ENCODE results near the gene STK38L.

STK38L gene

DNA sequence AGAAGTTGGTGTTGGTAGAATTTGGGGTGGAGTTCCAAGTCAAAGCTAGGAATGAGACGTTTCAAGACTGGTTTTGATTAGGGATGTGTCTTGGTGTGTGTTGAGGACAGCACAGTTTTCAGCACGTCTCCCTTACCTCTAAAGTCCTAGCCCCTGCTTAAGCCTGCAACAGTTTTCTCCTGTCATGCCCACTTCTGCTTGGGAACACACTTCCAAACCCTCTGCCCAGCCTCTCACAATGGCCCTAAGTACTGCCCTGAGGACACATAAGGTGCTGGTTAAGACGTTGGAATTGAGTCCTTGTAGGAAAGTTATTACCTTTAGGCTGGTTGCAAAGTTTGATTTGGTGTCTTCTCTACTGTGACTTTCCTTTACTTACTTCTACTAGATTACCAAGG, 87.8 kb downstream of the STK38L start:
- H3K27ac Mint-ChIP-seq: peak overlapping the region; percentile 62
- peak overlapping the region; percentile 86 for H3K4me3 Mint-ChIP-seq
- DNase-seq (ENCODE audit: low spot score): no peak
- H3K9me3 Mint-ChIP-seq: no peaks in the 10 kb centered on the region
- H3K36me3 Mint-ChIP-seq (ENCODE audit: low read depth): peaks cover 4% of the 10 kb centered on the region
- H3K4me1 Mint-ChIP-seq (ENCODE audit: low read depth): peaks cover 37% of the 10 kb centered on the region
- H3K27me3 Mint-ChIP-seq (ENCODE audit: low read depth): no peaks in the 10 kb centered on the region

DNA sequence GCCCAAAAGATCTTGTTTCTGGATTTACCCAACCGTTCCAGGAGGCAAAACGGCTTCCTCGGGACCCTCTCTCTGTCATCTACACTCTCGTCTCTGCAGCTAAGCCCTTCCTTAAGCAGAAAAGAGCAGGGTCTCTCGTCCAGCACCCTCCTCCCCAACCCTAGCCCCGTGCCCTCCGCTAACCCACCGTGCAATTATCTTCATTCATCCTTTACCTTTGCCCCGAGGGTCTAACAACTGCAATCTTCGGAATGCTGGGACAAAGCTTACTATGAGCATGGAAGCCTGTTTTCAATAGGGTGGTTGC, 88.3 kb downstream of the STK38L start:
- peak overlapping the region; percentile 86 for H3K4me3 Mint-ChIP-seq
- H3K9me3 Mint-ChIP-seq: no peaks in the 10 kb centered on the region
- peak overlapping the region; percentile 62 for H3K27ac Mint-ChIP-seq
- peaks cover 38% of the 10 kb centered on the region for H3K4me1 Mint-ChIP-seq (ENCODE audit: low read depth)
- DNase-seq (ENCODE audit: low spot score): no peak
- H3K27me3 Mint-ChIP-seq (ENCODE audit: low read depth): no peaks in the 10 kb centered on the region
- peaks cover 3% of the 10 kb centered on the region for H3K36me3 Mint-ChIP-seq (ENCODE audit: low read depth)

DNA sequence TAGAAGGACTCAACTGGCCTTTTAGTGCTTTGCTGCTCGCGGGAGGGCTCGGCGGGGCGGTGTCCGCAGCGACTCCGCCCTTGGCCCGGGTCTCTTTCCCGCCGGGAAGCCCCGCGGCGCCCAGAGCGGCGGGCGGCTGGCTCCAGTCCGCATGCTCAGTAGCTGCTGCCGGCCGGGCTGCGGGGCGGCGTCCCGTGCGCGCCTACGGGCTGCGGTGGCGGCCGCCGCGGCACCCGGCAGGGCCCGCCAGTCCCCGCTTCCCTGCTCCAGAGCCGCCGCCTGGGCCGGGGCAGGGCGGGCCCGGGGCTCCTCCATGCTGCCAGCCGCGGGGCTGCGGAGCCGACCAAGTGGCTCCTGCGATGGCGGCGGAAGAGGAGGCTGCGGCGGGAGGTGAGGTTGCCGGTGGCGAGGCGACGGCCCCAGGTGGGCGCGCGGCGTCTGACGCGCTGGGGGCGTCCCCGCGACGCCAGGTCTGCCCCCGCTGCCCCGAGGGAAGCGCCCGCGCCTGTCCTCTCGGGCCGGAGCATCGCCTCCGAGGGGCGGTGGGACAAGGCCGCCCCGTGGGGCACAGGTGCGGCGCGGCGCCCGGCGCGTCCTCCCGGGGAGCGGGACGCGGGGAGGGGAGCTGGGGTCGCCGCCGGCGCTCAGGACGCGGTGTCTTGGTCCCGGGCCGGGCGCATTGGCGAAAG, 88.8 kb downstream of the STK38L start, which contains the start of gene BMAL2:
BMAL2 (plus strand) TSS at position 123 of the 689 bp plus-strand sequence; CDS start at position 360, 237 bp downstream.
- Mint-ChIP-seq H3K4me1 (ENCODE audit: low read depth) (peaks cover 41% of the 10 kb centered on the region), H3K27me3 (ENCODE audit: low read depth) (no peaks in the 10 kb centered on the region), H3K9me3 (no peaks in the 10 kb centered on the region), H3K4me3 (peak within 1 kb of the TSS; percentile 97), H3K27ac (peak within 1 kb of the TSS; percentile 90), H3K36me3 (ENCODE audit: low read depth) (peaks cover 2% of the 10 kb centered on the region)
- peak; percentile 57 for DNase-seq (ENCODE audit: low spot score)

DNA sequence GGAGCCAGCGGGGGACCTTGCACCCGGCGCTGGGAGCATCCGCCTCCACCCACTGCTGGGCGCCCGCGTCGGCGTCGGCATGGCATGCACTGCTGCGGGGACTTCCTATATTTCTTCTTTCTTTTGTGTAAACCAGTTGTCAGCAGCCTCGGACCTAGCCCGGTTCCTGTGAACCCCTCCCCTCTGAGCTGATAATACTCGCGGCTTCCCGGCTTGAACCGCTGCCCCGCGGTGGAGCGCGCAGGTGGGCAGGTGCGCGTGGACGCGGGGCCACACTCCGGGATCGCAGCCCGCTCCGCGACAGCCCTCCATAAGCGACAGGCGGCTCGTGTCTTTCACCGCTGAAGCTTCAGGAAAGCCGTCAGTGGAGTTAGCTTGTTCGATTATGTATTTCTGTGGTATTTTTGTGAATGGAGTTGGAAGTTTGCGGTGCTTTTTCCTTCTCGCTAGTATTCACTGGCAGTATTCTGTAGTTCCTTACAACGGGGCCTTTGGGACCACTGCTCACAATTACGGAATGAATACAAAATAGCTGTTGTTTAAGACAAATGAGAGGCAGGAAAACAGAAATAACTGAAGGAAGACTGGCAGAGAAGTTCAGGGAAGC, 89.4 kb downstream of the STK38L start:
- DNase-seq (ENCODE audit: low spot score): peak; percentile 60
- Mint-ChIP-seq H3K4me1 (ENCODE audit: low read depth) (peaks cover 46% of the 10 kb centered on the region), H3K27me3 (ENCODE audit: low read depth) (no peaks in the 10 kb centered on the region), H3K27ac (peak overlapping the region; percentile 90), H3K36me3 (ENCODE audit: low read depth) (peaks cover 2% of the 10 kb centered on the region), H3K4me3 (peak overlapping the region; percentile 97), H3K9me3 (no peaks in the 10 kb centered on the region)

DNA sequence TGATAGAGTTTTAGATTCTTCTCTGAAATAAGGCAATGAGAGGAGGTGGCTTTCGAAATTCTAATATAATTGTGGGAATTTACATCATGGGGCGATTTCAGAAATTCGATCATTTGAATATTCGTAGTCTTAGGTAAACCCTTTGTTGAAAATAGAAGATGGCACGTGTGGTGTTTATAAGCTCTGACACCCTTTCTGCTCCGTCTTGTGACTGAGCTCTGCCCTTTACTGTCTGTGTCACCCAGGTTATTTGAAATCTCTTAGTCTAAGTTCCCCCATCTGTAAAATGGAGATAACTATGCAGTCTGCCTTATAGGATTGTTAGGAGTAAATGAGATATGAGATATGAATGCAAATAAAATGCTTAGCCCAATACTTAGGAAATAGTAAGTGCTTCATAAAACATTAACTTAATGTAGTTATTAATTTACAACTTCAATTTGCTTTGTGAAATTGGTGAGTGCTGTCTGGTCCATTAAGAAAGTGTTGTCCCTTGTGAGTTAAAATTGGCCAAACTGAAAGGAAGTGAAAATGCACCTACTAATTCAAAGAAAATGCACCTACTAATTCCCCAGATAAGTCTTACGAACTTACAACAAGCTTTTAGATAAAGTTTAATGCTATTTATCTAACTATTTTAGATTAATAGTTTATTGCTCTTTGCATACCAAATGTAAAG, 90.1 kb downstream of the STK38L start:
- Mint-ChIP-seq H3K27ac (peak overlapping the region; percentile 32), H3K36me3 (ENCODE audit: low read depth) (peaks cover 2% of the 10 kb centered on the region), H3K4me3 (peak overlapping the region; percentile 97), H3K9me3 (no peaks in the 10 kb centered on the region), H3K27me3 (ENCODE audit: low read depth) (no peaks in the 10 kb centered on the region), H3K4me1 (ENCODE audit: low read depth) (peaks cover 49% of the 10 kb centered on the region)
- no peak for DNase-seq (ENCODE audit: low spot score)

DNA sequence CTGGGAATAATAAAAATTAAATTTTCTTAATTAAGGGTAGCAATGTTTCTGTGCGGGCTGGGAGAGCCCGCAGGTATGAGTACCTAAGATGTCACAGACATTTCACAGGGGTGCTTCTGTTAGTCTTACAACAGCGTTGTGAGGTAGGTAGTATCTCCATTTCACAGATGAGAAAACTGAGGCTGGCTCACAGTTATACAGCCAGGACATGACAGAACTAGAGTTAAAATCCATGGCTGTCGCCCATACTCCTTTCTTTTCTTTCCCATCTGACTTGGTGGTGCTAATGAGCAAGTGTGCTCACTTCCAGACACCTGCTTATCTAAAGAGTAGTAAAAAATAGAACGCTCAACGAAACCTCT, 90.6 kb downstream of the STK38L start:
- no peaks in the 10 kb centered on the region for H3K9me3 Mint-ChIP-seq
- H3K4me1 Mint-ChIP-seq (ENCODE audit: low read depth): peaks cover 49% of the 10 kb centered on the region
- H3K27ac Mint-ChIP-seq: no peak overlapping the region
- H3K36me3 Mint-ChIP-seq (ENCODE audit: low read depth): peaks cover 2% of the 10 kb centered on the region
- no peaks in the 10 kb centered on the region for H3K27me3 Mint-ChIP-seq (ENCODE audit: low read depth)
- H3K4me3 Mint-ChIP-seq: no peak overlapping the region
- no peak for DNase-seq (ENCODE audit: low spot score)

DNA sequence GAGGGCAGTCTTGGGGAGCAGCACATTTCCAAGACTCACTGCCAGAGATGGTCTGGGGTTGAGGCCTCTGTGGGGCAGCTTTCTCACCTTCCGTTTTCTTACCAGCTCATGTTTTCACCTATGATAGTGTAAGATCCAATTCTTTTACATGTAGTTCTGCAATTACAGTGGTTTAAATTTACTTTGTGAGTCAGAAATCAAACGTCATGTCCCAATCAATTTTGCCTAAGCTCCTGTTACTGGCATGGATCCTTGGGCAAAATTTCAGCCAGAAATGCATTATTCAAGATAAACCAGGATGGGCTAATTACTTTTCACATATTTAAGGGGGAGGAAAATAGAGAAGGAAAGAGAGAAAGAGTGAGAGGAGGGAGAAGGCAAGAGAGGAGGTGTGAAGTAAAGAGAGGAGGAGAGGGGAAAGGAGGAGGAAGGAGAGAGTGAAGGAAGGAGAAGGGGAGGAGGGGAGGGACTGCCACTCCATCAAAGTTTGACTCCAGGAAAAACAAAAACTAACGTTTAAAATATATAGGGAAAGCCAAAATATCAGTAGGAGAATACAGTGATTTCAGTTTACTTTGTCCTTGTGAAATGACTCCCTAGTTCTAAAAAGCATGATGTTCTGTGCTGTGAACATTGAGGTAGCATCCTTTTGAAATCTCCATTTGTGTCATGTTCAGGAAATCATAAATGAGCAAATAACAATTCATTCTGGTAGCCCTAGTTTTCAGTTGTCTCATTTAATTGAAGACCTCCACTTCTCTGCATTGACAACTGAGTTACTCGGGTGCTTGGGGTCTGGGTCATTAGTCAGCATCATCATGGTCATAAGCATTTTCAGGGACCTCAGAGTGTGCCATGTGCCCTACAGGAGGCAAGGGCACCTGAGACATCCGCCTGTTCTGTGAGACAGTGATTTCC, 91.5 kb downstream of the STK38L start:
- DNase-seq (ENCODE audit: low spot score): no peak
- Mint-ChIP-seq H3K36me3 (ENCODE audit: low read depth) (peaks cover 2% of the 10 kb centered on the region), H3K27ac (no peak overlapping the region), H3K4me1 (ENCODE audit: low read depth) (peaks cover 47% of the 10 kb centered on the region), H3K27me3 (ENCODE audit: low read depth) (no peaks in the 10 kb centered on the region), H3K9me3 (no peaks in the 10 kb centered on the region), H3K4me3 (no peak overlapping the region)

DNA sequence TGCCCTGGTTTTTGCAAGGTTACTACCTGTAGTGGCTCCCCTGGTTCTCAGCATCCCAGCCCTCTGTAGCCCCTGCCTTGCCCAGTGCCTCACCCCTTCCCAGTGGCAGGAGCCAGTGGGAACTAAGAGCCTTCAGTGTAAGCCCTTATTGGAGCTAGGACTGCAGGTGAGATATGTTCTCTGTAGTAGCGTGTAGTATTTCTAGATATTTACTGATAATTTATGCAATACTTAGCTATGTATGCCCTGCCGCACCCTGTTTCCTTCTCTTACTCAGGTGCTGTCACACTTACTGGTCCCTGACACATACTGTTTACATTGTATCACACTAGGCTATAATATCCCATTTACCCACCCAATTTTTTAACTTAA, 92.2 kb downstream of the STK38L start:
- H3K36me3 Mint-ChIP-seq (ENCODE audit: low read depth): peaks cover 2% of the 10 kb centered on the region
- H3K27me3 Mint-ChIP-seq (ENCODE audit: low read depth): no peaks in the 10 kb centered on the region
- no peak overlapping the region for H3K4me3 Mint-ChIP-seq
- H3K4me1 Mint-ChIP-seq (ENCODE audit: low read depth): peaks cover 41% of the 10 kb centered on the region
- H3K27ac Mint-ChIP-seq: no peak overlapping the region
- no peaks in the 10 kb centered on the region for H3K9me3 Mint-ChIP-seq
- no peak for DNase-seq (ENCODE audit: low spot score)

DNA sequence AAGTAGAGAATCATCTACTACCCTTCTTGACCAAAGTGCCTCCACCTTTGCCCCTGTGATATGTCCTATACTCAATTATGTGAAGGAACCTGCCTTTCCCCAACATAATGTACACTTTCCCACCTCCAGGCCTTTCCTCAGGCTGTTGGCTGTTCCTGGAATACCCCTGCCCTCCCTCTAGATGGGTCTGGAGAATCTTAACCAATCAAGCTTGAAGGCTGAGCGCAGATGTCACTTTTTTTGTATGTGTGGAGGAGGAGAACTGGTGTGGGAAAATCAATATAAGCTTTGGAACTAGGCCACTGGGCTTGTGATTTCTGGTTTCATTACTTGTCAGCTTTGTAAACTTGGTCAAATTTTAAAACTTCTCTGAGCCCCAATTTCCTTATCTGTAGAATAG, 93.3 kb downstream of the STK38L start:
- DNase-seq (ENCODE audit: low spot score): no peak
- no peak overlapping the region for H3K4me3 Mint-ChIP-seq
- peaks cover 2% of the 10 kb centered on the region for H3K36me3 Mint-ChIP-seq (ENCODE audit: low read depth)
- H3K4me1 Mint-ChIP-seq (ENCODE audit: low read depth): peaks cover 30% of the 10 kb centered on the region
- no peaks in the 10 kb centered on the region for H3K9me3 Mint-ChIP-seq
- no peaks in the 10 kb centered on the region for H3K27me3 Mint-ChIP-seq (ENCODE audit: low read depth)
- H3K27ac Mint-ChIP-seq: no peak overlapping the region

DNA sequence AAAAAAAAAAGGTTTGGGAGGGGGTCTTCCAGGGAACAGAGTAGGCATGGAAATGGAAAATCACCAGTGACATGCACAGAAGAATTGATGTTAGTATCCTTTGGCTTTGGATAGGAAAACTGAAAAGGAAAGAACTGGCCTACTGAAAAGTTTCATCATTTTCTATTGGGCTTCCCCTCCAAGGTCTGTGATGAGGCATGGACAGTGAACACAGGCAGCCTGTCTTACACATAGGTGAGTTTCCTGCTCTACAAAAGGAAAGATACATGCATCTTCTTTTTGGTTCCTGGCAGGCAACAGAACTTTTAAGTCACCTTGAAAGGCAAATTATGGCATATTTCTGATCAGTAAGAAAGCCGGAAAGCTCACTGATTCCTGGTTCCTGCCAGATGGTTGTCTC, 94.4 kb downstream of the STK38L start:
- H3K36me3 Mint-ChIP-seq (ENCODE audit: low read depth): peaks cover under 1% of the 10 kb centered on the region
- DNase-seq (ENCODE audit: low spot score): no peak
- no peak overlapping the region for H3K4me3 Mint-ChIP-seq
- peaks cover 30% of the 10 kb centered on the region for H3K4me1 Mint-ChIP-seq (ENCODE audit: low read depth)
- no peaks in the 10 kb centered on the region for H3K27me3 Mint-ChIP-seq (ENCODE audit: low read depth)
- H3K27ac Mint-ChIP-seq: no peak overlapping the region
- no peaks in the 10 kb centered on the region for H3K9me3 Mint-ChIP-seq

DNA sequence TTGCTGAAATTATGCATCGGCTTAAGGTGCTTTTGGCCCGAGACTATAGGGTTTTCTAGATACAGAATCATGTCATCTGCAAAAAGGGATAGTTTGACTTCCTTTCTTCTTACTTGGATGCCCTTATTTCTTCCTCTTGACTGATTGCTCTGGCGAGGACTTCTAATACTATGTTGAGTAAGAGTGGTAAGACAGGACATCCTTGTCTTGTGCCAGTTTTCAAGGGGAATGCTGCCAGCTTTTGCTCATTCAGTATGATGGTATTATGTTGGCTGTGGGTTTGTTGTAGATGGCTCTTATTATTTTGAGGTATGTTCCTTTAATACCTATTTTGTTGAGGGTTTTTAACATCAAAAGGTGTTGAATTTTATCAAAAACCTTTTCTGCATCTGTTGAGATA, 96.9 kb downstream of the STK38L start:
- H3K4me3 Mint-ChIP-seq: no peak overlapping the region
- no peak overlapping the region for H3K27ac Mint-ChIP-seq
- no peak for DNase-seq (ENCODE audit: low spot score)
- H3K4me1 Mint-ChIP-seq (ENCODE audit: low read depth): peaks cover 18% of the 10 kb centered on the region
- H3K36me3 Mint-ChIP-seq (ENCODE audit: low read depth): no peaks in the 10 kb centered on the region
- H3K27me3 Mint-ChIP-seq (ENCODE audit: low read depth): no peaks in the 10 kb centered on the region
- H3K9me3 Mint-ChIP-seq: no peaks in the 10 kb centered on the region

DNA sequence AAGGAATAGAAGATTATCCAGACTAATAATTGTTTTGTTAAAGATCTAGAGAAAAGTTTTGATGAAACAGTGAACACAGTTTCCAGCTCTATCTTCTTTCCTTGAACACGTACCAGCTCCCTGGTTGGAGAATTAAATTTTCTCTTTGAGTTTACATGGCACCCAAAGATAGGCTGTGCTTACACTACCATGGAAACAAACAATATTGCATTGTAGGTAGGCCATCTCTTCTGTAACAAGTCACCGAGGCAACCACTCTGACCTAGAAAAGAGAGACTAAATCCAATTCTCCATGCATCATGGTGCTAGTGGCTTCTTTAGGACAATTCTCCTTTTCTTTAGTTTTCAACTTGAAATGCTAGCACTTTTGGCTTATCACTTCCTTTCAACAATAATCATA, 98.5 kb downstream of the STK38L start:
- Mint-ChIP-seq H3K4me1 (ENCODE audit: low read depth) (peaks cover 12% of the 10 kb centered on the region), H3K27ac (no peak overlapping the region), H3K27me3 (ENCODE audit: low read depth) (no peaks in the 10 kb centered on the region), H3K9me3 (no peaks in the 10 kb centered on the region), H3K36me3 (ENCODE audit: low read depth) (no peaks in the 10 kb centered on the region), H3K4me3 (no peak overlapping the region)
- no peak for DNase-seq (ENCODE audit: low spot score)

DNA sequence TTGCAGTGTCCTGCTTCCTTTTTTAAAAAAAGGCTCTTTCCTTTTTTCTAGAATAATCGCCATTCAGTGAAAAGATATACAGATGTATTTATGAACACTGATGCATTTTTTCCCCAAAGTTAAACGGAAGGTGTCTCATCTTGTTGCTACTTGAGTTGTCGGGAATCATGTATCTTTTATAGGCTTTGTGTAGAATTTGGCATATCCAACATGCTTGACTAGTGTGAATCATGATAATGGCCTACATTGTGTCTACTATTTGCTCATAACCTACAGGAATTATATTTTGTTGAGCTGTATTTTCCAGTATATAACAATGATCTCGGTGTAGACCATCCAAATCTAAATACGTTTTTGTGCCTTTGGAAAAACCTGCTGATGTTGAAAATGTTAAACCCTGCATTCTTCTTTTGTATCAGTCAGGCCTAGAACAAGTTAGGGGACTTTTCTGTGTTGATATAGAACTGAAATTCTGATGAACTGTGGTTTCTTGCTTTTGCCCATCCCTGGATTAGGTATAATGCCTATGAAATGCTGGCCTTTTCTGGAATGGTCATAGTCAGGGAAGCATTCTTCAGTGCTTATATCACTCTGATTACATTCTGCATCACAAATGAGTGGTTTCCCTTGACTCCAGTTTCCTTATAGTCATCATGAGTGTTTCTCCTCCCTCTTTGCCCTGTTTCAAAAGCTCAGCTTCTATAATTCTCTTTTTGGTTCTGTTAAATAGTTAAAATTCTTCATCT, 99.3 kb downstream of the STK38L start:
- Mint-ChIP-seq H3K36me3 (ENCODE audit: low read depth) (no peaks in the 10 kb centered on the region), H3K27ac (no peak overlapping the region), H3K9me3 (no peaks in the 10 kb centered on the region), H3K27me3 (ENCODE audit: low read depth) (no peaks in the 10 kb centered on the region), H3K4me3 (no peak overlapping the region), H3K4me1 (ENCODE audit: low read depth) (peaks cover 6% of the 10 kb centered on the region)
- no peak for DNase-seq (ENCODE audit: low spot score)
